Thyroid gland (tissue), 4 donors: Measurements from ENCODE around the gene CD82. TPM values are rescaled to one million over a fixed set of nuclear protein-coding genes. Genes with fewer than 3 reads are reported as not detected.
A peak's percentile ranks its signal among the peaks of the same experiment; 100 is the strongest.

Experiments
- DNase-seq, 2 donors: peaks; one replicate each; pipeline ENCODE4 v3.0.0-alpha.2; 2019
- H3K27ac ChIP-seq, 3 donors: fragments of 200-600 bp; sonication (generic); 1 replicate in 2 of 3; 2 replicates in 1 of 3; pipeline ENCODE4 v1.5.1; 2016 to 2019; ENCODE audit warnings: mild to moderate bottlenecking in 1 of 3, moderate library complexity in 1 of 3
- H3K27me3 ChIP-seq: fragments of 200-600 bp; sonication (generic); one replicate; pipeline ENCODE4 v1.5.1; 2019
- H3K36me3 ChIP-seq, 2 donors: fragments of 200-600 bp; sonication (generic); one replicate each; pipeline ENCODE4 v1.5.1; 2016 to 2019
- H3K4me1 ChIP-seq, 2 donors: fragments of 200-600 bp; sonication (generic); one replicate each; pipeline ENCODE4 v1.5.1; 2017 to 2019
- H3K4me3 ChIP-seq, 3 donors: fragments of 200-600 bp; sonication (generic); replicated peaks in 1 of 3; 1 replicate in 2 of 3; 2 replicates in 1 of 3; pipeline ENCODE4 v1.5.1; 2016; ENCODE audit warnings: mild to moderate bottlenecking in 1 of 3
- H3K9me3 ChIP-seq: fragments of 200-600 bp; sonication (generic); one replicate; pipeline ENCODE4 v1.5.1; 2017
- CTCF ChIP-seq, 6 experiments: fragments of 200-600 bp in 3 of 6; fragments of 450-650 bp in 3 of 6; sonication (generic) in 3 of 6; IDR thresholded peaks; one replicate each; pipeline ENCODE4 v1.5.1; 2016 to 2019; ENCODE audit warnings: antibody characterized with exemption in 6 of 6, mild to moderate bottlenecking in 2 of 6, inconsistent platforms in 1 of 6, moderate library complexity in 1 of 6
- POLR2A ChIP-seq, 2 donors: fragments of 450-650 bp; IDR thresholded peaks; one replicate each; pipeline ENCODE4 v1.6.1; 2017; ENCODE audit warnings: antibody characterized with exemption in 2 of 2, mild to moderate bottlenecking in 2 of 2, moderate library complexity in 1 of 2
- WGBS, 2 donors: methylation state at CpG; one replicate each; pipeline ENCODE4 v1.1.5; 2017; 5-methylcytosine and 5-hydroxymethylcytosine counted together
- intact Hi-C: fragments of 100-400 bp; cut with DNase I; formaldehyde crosslinking; loops from one replicate; pipeline ENCODE4 v1.15.1; 2023
- total RNA-seq, 4 donors: library from RNA; depleted of rRNA; stranded (reverse); fragments of >200 nt; gene quantifications; one replicate each; pipeline ENCODE4 v1.2.3, GENCODE V29; 2016

CD82 gene
- total RNA-seq, 4 donors from 2014 or later = 11.8 to 24.0 (median 18.7) TPM

GRCh38 chr11:44627165-44627789, 61.8 kb downstream of the CD82 start:
- intact Hi-C loops = loop anchor here (10.0 kb wide), 1 partner anchor 98 kb away; the partner anchor contains the start of gene TSPAN18
- Histone ChIP-seq H3K27me3 (no peaks in the 10 kb centered on the region), H3K4me1 (peaks cover 6 to 31% of the 10 kb centered on the region in 2 donors), H3K27ac (peak overlapping the region in 1 of 3 donors; percentile 78), H3K4me3 (no peak overlapping the region), H3K9me3 (no peaks in the 10 kb centered on the region), H3K36me3 (no peaks in the 10 kb centered on the region)
- DNase-seq = no peak
- TF ChIP-seq POLR2A (IDR thresholded peaks at IDR 0.05) = no peak
- TF ChIP-seq CTCF (IDR thresholded peaks at IDR 0.05) = no peak
- WGBS, 2 donors = 69 to 77% methylated on average over 4 of the region's 4 CpGs

- DNase-seq = peak; percentile 79
- Histone ChIP-seq H3K4me1 (peaks cover 6 to 25% of the 10 kb centered on the region in 2 donors), H3K27me3 (no peaks in the 10 kb centered on the region), H3K36me3 (no peaks in the 10 kb centered on the region), H3K9me3 (no peaks in the 10 kb centered on the region), H3K27ac (peak overlapping the region in 1 of 3 donors; percentile 78), H3K4me3 (no peak overlapping the region)
- 24 to 39% methylated on average over 8 to 9 of the region's 9 CpGs for WGBS, 2 donors
- intact Hi-C loops = loop anchor here (10.0 kb wide), 1 partner anchor 97 kb away; the partner anchor contains the start of gene TSPAN18
- TF ChIP-seq POLR2A (IDR thresholded peaks at IDR 0.05) = no peak
- no peak for TF ChIP-seq CTCF (IDR thresholded peaks at IDR 0.05)
These were observed 62.7 kb downstream of the CD82 start for GRCh38 chr11:44627911-44628729.

GRCh38 chr11:44628730-44629700, 63.6 kb downstream of the CD82 start:
- no peak for DNase-seq
- Histone ChIP-seq H3K9me3 (no peaks in the 10 kb centered on the region), H3K27ac (no peak overlapping the region), H3K27me3 (no peaks in the 10 kb centered on the region), H3K4me1 (peaks cover 6 to 20% of the 10 kb centered on the region in 2 donors), H3K36me3 (no peaks in the 10 kb centered on the region), H3K4me3 (no peak overlapping the region)
- TF ChIP-seq POLR2A (IDR thresholded peaks at IDR 0.05) (no peak), CTCF (IDR thresholded peaks at IDR 0.05) (no peak)
- intact Hi-C loops = loop anchor here (10.0 kb wide), 1 partner anchor 96 kb away; the partner anchor contains the start of gene TSPAN18
- WGBS, 2 donors = 88 to 90% methylated on average over 14 of the region's 14 CpGs

- H3K9me3 ChIP-seq = no peaks in the 10 kb centered on the region
- H3K36me3 ChIP-seq = no peaks in the 10 kb centered on the region
- DNase-seq = no peak
- no peak overlapping the region for H3K4me3 ChIP-seq
- intact Hi-C loops = loop anchor here (10.0 kb wide), 1 partner anchor 95 kb away; the partner anchor contains the start of gene TSPAN18
- WGBS, 2 donors = 92 to 95% methylated on average over 8 of the region's 8 CpGs
- TF ChIP-seq POLR2A (IDR thresholded peaks at IDR 0.05) (no peak), CTCF (IDR thresholded peaks at IDR 0.05) (no peak)
- no peak overlapping the region for H3K27ac ChIP-seq
- H3K27me3 ChIP-seq = no peaks in the 10 kb centered on the region
- H3K4me1 ChIP-seq = peaks cover 12 to 24% of the 10 kb centered on the region in 2 donors
These were observed 64.4 kb downstream of the CD82 start for GRCh38 chr11:44629732-44630345.
